OCI-M1 (cell line): ENCODE data around the gene ERC1.
"Not testable (repeated sequence)": the region's sequence is repeated elsewhere in the genome, so short reads cannot be mapped to it uniquely, and the experiment has no call there.

Experiments used
- DNase-seq: peaks from one replicate; lab custom pipeline; 2025; lab: John Stamatoyannopoulos, UW

The ERC1 gene

DNA sequence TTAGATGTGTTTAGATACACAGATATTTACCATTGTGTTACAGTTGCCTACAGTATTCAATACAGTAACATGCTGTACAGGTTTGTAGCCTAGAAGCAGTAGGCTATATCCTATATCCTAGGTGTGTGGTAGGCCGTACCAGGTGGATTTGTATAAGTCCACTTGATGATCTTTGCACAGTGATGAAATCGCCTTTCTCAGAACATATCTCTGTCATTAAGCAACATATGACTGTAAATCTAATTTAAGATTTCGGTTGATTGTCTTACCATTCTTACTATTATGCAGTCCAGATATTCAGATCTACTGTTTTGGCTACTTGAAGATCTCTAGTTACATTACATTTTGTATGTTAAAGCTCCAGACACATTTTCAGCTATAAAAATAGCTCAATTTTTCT, 39.8 kb downstream of the ERC1 start:
- DNase-seq = no peak

DNA sequence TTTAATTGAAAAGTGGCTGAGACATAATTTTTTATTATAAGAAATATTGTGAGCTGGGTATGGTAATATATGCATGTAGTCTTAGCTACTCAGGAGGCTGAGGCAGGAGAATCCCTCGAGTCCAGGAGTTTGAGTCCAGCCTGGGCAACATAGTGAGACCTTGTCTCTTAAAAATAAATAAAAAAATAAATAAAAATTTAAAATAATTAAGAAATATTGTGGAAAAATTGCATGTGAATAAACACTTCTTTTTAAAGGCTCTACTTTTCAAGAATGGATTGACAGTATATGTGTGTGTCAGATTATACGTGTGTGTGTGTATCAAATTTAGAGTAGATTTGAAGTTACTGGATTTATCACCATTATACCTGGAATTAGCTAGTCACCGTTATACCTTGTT, 43.2 kb downstream of the ERC1 start:
- DNase-seq = no peak

DNA sequence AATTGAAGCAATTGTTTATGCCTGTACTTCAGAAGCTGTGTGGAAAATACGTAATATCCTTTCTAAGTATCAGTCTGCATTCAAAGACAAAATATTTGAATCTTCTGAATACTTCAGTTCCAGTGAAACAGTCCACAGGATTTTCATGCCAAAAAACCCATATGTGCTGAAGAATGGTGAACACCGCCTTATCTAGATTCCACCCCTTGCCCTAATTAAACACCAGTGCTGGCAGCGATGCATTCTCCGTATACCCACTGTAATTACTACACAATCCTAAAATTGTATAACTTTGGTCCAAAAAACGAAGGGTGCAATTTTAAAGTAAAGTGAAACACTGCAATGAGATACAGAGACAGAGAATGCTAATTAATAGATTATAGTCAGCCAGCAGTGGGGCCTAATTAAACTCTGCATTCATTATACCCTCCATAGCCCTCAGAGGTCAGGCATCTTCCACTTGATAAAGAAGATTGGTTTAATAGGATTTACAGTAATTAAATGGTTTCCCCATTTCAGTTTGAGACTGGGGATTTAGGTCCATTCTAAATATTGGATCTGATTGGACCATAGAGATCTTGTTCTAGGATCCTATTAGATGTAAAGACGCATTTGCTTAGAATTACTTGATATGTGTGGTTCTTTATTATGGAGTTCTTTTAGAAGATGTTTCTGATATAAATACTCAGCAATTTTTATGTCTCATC, 43.9 kb downstream of the ERC1 start:
- DNase-seq = no peak

DNA sequence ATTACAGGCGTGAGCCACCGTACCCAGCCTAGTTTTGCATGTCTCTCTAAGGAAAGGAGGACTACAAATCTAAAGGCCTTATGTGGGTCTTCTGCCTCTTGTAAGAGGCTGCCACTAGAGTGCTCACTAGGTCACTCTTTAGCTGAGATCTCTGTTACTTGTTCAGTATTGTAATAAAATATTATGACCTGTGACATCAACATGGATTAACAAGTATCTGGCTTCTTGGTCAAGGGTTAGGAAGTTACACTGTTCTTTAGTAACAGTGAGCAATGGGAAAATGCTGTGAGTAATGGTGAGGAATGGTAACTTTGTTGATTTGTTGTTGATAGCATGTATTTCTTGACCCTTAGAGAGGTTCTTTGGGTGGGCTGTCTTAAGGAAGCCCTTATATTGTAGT, 50.5 kb downstream of the ERC1 start:
- no peak for DNase-seq

DNA sequence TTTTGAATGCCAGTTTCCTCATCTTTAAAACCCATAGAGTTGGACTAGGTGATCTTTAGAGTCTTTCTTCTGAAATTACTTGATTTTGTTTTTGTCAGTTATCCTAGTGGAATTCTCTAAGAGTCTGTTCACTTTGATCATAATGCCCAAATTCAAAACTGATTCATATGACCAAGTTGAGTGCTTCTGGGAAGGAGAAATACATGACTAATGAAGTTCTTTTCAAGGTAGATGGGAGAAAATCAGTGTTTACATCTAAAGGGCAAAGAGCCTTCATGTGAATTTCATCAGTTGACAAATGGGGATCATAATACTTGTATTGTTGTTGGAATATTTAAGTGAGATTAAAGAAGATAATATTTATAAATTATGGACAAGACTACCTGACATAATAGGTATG, 53.2 kb downstream of the ERC1 start:
- DNase-seq = no peak

DNA sequence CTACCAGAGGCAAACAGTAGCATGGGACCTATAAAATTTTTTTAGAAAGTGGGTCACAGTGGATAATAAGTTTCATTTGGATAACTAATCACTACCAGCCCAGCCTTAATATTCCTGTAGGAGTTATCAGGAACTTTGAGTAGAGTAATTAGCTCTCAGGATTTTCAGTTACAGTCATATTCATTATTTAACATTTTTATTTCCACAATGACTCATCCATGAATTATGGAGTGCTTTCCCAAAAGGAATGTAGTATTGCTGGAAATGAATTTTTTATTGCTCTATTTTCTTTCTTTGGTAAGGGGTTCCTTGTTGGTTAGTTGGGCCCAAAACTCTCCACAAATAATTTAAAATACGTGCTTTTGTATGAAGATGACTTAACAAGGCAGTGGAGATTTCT, 53.7 kb downstream of the ERC1 start:
- DNase-seq = no peak

DNA sequence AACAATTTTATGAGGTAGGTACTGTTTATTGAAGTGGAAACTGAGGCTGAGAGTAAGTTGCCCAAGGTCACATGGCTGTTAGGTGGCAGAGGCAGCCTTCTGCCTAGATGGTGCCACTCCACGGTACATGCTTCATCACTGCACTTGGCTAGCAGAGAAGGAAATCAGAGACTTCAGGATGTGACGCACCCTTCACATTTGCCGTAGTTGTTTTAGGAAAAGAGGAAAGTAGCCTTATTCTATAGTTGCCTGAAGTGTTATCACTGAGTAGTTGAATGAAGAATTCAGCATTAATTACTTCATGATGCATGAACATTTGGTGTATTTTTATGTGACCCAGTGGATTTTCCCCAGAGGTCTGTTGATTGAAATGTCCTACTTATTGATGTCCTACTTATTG, 55.7 kb downstream of the ERC1 start:
- DNase-seq = no peak

DNA sequence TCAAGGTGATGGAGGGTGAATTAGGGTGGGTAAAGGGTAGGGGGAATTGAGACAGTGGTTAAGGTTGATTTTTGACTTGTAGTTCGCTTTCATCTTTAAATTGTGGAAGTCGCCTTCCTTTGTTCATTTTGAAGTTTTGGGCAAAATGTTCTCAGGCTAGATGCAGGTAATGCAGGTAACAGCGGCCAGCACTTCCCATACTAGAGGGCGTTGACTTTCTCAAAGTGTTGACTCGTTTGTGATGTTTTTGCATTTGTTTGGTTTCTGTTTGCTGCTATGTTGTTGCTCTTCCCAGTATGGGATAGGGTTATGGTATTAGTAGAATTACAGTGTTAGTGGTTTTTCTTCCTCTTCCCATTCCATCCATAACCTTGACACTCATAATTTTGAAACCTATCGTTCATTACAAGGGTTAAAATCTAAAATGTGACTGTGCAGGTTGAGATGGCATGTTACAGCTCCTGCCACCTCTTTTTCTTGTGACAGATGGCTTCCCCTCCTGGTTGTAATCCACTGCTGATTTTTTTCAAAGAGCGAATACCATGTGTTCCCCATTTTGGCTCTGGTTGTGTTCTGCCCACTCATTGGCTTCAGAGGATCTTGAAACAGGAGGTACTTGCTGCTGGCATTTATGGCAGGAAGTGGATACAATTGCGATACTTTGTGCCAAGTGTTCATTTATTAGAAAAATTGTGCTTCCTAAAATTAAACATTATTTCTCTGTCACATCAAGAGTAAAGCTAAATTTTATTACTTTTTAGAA, 57.1 kb downstream of the ERC1 start:
- no peak for DNase-seq

DNA sequence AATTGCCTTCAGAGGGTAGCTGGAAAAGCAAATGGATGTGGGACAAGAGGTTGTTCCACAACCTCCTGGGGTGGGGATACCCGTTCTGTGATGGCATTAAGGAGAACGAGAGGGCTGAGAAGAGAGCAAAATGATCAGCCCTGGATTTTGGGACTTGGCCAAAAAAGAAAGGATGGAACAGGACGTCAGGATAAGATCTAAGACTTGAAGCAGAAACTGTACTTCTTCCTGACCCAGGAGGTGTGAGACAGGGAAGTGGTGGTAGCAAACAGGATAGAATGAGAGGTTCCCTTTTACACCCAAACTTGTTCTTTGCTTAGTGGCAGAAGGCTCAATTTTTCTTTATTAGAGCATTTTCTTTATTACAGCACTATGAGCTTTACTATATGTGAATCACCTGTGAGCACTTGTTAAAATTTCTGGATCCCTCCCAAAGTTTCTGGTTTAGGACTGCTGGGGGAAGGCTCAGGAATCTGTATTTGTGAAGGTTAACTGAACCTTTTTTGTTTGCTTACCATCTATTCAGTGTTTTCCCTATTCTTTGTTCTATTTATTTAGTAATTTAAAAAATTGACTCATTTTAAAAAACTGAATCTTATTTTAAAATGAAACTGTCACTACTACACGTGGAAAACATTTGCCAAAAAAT, 59.2 kb downstream of the ERC1 start:
- no peak for DNase-seq

DNA sequence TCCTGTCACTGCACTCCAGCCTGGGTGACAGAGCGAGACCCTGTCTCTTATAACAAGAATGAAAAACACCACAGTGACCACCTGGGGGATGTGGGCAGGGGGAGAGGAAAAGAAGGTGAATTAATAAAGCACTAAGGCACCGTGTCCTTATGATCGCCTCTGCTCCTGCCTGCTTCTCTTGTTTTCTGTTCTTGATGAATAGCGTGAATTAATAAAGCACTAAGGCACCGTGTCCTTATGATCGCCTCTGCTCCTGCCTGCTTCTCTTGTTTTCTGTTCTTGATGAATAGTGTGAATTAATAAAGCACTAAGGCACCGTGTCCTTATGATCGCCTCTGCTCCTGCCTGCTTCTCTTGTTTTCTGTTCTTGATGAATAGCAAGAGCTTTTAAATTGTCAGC, 60.6 kb downstream of the ERC1 start:
- DNase-seq = not testable (repeated sequence)

DNA sequence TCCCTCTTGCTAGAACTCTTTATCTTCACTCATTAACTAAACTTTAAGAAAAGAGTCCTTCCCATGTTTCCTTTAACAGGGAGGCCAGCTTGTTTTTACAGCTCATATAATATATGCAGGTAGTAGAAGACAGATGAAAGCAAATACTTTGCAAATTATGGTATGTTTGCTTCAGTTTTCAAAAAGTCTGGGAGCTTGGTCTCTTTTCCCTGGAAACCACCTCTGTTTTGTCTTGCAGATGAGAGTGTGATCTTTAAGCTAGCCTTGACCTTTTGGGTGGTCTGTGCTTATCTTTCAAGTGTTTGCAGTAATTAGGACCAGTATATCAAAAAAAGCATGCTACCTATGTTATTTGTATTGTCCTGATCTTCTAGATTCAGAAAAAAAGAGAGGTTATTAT, 62.7 kb downstream of the ERC1 start:
- DNase-seq = no peak

DNA sequence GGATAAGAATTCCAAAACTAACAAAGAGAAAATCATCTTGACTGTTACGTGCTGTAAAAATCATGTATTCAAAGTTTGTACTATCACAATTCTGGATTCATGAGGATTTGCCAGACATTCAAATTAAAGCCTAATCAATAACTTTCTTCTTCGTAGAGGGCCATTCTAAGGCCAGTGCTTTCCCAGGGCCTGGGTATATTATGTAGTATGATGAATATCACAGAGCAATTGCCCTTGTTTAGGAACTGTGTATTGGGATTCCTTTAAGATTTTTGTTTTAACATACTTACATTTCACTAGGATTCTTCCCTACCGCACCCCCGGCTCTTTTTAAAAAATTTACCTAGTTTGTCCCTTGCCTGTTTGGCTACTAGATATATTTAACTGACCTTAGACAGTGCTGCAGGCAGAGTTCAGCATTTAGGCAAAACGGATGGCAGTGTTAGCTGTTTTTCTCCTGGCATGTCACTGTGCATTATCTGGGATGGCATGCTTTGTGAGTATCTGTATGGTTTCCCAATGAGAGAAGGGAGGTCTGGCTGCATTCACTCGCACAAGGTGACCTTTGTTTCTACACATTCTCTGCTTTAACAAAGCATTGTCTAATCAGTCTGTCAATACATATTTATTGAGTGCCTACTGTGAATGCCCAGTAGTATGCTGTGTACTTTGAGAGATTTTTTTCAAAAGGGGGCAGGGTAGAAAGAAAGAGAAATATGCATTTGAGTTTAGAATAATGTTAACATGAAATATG, 63.3 kb downstream of the ERC1 start:
- DNase-seq = no peak

DNA sequence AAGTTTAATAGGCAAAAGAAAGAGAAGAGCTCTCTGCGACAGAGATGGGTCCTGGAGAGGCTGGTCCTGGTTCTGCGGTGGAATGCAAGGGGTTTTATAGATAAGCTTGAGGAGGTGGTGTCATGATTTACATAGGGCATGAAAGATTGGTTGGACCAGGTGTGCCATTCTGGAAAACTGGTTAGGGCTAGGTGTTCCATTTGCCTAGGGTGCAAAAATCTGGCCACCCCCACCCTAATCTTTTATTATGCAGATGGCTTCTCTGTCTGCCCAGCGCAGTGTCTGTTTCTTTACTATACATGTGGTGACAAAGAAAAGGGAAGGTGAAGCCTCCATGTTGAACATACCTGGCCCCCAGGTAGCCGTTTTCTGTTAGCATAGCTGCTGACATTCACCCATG, 65.4 kb downstream of the ERC1 start:
- no peak for DNase-seq

DNA sequence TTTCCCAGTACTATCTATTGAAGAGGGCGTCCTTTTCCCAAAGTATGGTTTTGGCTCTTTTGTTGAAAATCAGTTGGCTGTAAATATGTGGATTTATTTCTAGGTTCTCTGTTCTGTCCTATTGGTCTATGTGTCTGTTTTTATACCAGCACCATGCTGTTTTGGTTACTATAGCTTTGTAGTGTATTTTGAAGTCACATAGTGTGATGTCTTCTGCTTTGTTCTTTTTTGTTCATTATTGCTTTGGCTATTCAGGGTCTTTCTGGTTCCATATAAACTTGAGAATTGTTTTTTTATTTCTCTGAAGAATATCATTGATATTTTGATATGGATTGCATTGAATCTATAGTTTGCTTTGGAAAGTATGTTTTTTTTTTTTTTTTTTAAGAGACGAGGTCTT, 67.4 kb downstream of the ERC1 start:
- DNase-seq = no peak

DNA sequence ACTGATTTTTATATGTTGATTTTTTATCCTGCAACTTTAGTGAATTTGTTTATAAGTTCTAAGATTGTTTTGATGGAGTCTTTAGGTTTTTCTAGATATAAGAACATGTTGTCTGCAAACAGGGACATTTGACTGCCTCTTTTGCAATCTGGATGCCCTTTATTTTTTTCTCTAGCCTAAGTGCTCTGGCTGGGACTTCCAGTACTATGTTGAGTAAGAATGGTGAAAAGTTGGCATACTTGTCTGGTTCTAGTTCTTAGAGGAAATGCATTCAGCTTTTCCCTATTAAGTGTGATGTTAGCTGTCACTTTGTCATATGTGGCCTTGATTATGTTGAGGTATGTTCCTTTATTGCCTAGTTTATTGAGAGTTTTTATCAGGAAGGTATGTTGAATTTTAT, 68.1 kb downstream of the ERC1 start:
- no peak for DNase-seq

DNA sequence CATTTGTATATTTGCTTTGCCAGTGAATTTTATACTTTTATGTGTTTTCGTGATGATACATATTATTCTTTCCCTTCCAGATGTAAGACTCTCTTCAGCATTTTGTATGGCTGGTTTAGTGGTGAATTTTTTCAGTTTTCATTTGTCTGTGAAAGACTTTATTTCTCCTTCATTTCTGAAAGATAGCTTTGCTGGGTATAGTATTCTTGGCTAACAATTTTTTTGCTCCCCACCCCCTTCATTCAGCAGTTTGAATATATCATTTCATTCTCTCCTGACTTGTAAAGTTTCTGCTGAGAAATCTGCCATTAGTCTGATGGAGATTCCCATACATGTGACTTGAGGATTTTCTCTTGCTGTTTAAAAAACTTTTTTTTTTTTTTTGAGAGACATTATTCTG, 72.8 kb downstream of the ERC1 start:
- no peak for DNase-seq

DNA sequence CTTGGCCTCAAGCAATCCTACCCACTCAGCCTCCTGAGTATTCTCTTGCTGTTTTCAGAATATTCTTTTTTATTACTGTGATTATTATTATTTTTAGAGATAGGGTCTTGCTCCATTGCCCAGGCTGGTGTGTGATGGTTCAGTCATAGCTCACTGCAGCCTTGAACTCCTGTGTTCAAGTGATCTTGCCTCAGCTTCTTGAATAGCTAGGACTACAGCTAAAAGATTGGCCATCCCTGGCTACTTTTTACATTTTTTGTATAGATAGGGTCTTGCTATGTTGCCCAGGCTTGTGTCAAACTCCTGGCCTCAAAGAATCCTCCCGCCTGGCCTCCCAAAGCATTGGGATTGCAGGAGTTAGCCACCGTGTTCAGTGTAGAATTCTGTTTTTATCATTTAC, 73.3 kb downstream of the ERC1 start:
- no peak for DNase-seq

DNA sequence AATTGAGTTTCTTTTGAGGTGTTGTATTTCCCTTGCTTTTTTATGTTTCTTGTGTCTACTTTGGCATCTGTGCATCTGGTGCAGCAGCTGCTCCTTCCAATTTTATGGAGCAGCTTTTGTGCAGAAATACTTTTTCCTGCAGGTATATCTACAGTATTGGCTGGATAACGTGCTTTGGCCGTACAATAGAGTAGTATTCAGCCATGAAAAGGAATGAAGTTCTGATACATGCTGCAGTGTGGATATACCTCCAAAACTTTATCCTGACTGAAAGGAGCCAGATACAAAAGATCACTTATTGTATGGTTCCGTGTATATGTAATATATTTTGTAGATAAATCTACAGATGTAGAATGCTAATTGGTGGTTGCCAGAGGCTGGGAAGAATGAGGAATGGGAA, 74.6 kb downstream of the ERC1 start:
- no peak for DNase-seq

DNA sequence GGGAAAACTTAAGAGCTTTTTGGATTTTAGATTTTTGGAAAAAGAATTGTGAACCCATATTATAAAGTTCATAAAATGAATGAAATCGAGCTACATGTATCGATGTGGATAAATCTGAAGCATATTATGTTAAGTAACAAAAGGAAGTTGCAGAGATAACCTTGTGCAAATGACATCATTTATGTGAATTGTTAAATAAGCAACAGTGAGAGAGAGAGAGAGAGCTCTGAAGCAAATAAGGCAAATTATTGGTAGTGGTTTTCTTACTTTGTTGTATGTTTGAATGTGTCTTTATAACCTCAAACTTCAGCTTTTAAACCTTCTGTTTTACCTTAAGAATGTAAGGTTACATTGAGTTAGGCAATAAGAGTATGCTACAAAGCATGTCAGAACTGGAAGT, 78.8 kb downstream of the ERC1 start:
- DNase-seq = no peak

DNA sequence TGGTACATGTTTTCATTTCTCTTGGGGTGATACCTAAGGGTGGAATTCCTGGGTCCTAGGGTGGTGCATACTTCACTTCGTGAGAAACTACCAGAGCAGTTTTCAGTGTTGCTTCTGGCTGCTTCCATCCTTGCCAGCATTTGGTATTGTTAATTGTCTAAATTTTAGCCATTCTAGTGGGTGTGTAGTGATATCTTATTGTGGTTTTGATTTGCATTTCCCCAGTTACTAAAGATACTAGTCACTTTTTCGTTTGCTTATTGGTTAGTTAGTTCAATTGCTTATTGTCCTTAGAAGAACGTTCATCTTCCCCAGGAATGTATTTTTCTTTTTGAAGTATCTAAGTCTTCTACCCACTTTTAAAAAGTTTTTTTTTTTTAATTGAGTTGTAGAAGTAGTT, 80.2 kb downstream of the ERC1 start:
- DNase-seq = no peak

DNA sequence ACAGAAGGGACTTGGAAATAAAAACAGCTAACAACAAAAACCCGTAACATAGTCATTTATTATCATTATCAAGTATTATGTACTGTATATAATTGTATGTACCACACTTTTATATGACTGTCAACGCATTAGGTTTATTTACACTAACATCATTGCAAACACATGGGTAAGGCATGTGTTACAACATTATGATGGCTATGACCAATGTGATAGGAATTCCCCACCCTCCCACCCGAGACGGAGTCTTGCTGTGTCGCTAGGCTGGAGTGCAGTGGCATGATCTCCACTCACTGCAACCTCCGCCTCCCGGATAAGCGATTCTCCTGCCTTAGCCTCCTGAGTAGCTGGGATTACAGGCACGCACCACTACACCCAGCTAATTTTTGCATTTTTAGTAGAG, 82.6 kb downstream of the ERC1 start:
- no peak for DNase-seq

DNA sequence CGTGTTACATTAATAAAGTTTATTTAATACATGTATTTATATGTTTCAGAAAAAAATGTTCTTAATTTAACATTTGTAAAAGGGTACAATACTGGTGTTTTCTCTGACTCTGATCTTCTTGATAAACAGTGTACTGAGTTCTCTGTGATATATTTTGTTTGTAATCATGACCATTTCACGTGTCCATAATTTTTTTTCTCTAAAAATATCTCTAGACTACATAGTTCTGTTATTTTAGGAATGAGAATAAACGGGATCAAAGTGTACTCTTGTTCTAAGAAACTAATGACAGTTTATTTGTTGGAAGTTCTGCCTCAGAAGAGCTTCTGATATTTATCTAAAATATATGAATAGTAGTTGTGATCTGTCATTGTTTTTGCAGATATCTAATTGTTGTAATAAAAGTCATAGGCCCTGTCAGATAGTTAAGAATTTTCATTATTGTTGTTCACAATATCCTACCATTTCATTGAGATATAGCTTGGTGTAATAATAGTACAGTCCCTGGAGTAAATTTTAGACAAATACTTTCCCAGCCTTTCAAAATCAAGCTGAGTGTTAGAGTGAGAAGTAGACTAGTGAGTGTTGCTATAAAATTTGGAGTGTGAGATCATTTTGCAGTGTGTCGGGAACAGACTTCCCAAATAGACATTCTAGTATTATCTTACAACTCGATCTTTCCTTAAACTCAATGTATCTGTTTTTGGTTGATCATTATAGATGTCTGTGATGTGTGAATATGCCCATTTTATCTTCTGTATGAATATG, 86.2 kb downstream of the ERC1 start:
- no peak for DNase-seq
